ENCODE measurements around the gene ZDHHC9.
"Not testable (repeated sequence)": the region's sequence is repeated elsewhere in the genome, so short reads cannot be mapped to it uniquely, and the experiment has no call there.

GRCh38 chrX:129866321-129866720 lies 22.6 kb upstream of the ZDHHC9 start:
- TF ChIP-seq CTCF (IDR thresholded peaks at IDR 0.05 in 4 of 5, conservative IDR thresholded peaks at IDR 0.05 in 1 of 5); POLR2A (IDR thresholded peaks at IDR 0.05): not testable (repeated sequence)
